Muscle of leg (tissue), 16 donors: Measurements from ENCODE around the gene MMS22L. TPM values are rescaled to one million over a fixed set of nuclear protein-coding genes. Genes with fewer than 3 reads are reported as not detected.
A peak's percentile ranks its signal among the peaks of the same experiment; 100 is the strongest.

Source experiments
- DNase-seq: peaks from one replicate; pipeline ENCODE4 v3.0.0; 2013
- H3K27ac ChIP-seq: one replicate; pipeline ENCODE4 v1.5.1; 2013; ENCODE audit warnings: mild to moderate bottlenecking, low read length, control low read depth
- H3K27me3 ChIP-seq: one replicate; pipeline ENCODE4 v1.6.1; 2013; ENCODE audit warnings: low read length; ENCODE audit not compliant: control insufficient read depth, insufficient read depth
- H3K36me3 ChIP-seq: one replicate; pipeline ENCODE4 v1.6.1; 2013; ENCODE audit warnings: low read length; ENCODE audit not compliant: control insufficient read depth, insufficient read depth
- H3K4me1 ChIP-seq: one replicate; pipeline ENCODE4 v1.6.1; 2013; ENCODE audit warnings: low read length; ENCODE audit not compliant: control insufficient read depth, insufficient read depth
- H3K4me3 ChIP-seq: one replicate; pipeline ENCODE4 v1.5.1; 2013; ENCODE audit warnings: low read length, control low read depth
- H3K9me3 ChIP-seq: replicated peaks from 2 replicates; pipeline ENCODE4 v1.6.1; 2013; ENCODE audit warnings: low read depth, low read length; ENCODE audit not compliant: control insufficient read depth
- WGBS: methylation state at CpG from one replicate; pipeline ENCODE4 v1.1.5; 2013; ENCODE audit warnings: missing lambda C conversion rate; ENCODE audit not compliant: insufficient coverage; 5-methylcytosine and 5-hydroxymethylcytosine counted together
- long read RNA-seq, 11 donors: transcript quantifications; one replicate each; lab custom pipeline, GENCODE V29; 2026
- polyA plus RNA-seq, 8 donors: library from polyadenylated mRNA; unstranded; fragments of 120-200 nt; gene quantifications; one replicate each; pipeline versions ENCODE4 v1.2.1 to v1.2.3, GENCODE V29; 2013; ENCODE audit warnings: inconsistent platforms in 1 of 8, low replicate concordance in 1 of 8; ENCODE audit not compliant: insufficient read length in 8 of 8, insufficient read depth in 1 of 8
- total RNA-seq: library from RNA; stranded (reverse); fragments of 120-200 nt; gene quantifications from one replicate; pipeline ENCODE4 v1.2.4, GENCODE V29; 2013

The MMS22L gene, protein sequence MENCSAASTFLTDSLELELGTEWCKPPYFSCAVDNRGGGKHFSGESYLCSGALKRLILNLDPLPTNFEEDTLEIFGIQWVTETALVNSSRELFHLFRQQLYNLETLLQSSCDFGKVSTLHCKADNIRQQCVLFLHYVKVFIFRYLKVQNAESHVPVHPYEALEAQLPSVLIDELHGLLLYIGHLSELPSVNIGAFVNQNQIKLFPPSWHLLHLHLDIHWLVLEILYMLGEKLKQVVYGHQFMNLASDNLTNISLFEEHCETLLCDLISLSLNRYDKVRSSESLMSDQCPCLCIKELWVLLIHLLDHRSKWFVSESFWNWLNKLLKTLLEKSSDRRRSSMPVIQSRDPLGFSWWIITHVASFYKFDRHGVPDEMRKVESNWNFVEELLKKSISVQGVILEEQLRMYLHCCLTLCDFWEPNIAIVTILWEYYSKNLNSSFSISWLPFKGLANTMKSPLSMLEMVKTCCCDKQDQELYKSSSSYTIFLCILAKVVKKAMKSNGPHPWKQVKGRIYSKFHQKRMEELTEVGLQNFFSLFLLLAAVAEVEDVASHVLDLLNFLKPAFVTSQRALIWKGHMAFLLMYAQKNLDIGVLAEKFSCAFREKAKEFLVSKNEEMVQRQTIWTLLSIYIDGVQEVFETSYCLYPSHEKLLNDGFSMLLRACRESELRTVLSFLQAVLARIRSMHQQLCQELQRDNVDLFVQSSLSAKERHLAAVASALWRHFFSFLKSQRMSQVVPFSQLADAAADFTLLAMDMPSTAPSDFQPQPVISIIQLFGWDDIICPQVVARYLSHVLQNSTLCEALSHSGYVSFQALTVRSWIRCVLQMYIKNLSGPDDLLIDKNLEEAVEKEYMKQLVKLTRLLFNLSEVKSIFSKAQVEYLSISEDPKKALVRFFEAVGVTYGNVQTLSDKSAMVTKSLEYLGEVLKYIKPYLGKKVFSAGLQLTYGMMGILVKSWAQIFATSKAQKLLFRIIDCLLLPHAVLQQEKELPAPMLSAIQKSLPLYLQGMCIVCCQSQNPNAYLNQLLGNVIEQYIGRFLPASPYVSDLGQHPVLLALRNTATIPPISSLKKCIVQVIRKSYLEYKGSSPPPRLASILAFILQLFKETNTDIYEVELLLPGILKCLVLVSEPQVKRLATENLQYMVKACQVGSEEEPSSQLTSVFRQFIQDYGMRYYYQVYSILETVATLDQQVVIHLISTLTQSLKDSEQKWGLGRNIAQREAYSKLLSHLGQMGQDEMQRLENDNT
- total RNA-seq (9.2 TPM), polyA plus RNA-seq (1 to 10 TPM; 3.8 to 7.8 (median 6.6) TPM)
- long read RNA-seq, donor 1 = 0 reads
- long read RNA-seq, donor 2 = 0 reads
- long read RNA-seq, donor 3, partial matches to known transcripts = 0 of 1 reads
- long read RNA-seq, donor 3, other reads (novel, unspliced or antisense) = 0 of 1 reads
- long read RNA-seq, donor 4 = 0 reads
- long read RNA-seq, donor 5 = 0 reads
- long read RNA-seq, donor 6 = 0 reads
- long read RNA-seq, donor 7 = 0 reads
- long read RNA-seq, donor 8 = 0 reads
- long read RNA-seq, donor 9, partial matches to known transcripts = 0 of 1 reads
- long read RNA-seq, donor 9, other reads (novel, unspliced or antisense) = 0 of 1 reads
- long read RNA-seq, donor 10 = 0 reads
- long read RNA-seq, donor 11 = 0 reads

DNA sequence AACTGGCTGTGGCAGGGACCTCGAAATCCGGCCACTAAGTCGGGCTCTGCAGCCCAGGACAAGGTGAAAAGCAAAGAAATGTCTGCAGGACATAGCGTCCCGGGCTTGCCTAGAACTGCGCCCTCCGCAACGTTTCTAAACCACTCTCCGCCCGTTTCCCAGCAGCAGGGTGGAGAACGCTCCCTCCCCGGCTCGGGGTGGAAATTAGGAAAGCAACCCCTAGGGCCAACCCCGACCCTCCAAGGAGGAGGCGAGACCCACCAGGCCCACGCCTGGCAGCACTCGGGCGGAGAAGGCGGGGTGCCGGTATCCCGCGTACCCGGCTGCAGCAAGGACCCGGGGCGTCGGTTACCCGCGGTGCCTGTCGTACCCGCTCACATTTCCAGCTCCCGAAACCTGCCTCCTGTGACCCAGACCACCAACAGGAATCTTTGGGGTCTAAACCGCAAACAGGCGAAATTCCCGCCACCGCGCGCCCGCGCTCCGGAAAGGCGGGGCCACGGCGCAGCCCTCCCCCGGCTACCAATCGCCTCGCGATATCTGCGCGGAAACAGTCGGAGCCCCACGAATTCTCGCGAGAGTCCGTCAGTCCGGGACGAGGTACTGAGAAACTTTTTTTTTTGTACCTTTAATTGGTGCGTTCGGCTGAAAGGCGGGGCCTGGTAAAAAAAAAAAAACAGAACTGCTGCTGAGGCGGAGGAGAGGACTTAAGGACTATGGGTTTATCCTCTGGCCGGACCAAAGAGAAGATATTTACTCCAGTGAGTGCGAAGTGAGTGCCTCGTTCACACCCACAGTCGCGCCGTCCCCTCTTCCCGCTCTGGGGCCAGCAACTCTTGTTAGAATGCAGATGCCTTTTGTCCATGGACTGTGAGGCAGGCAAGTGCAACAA lies at the start of gene MMS22L:
Gene MMS22L, minus strand, starts transcription at position 491 of the 892 bp plus-strand sequence. CDS start 739 bp downstream, outside the sequence.
- no peaks in the 10 kb centered on the region for H3K27me3 ChIP-seq
- peak within 1 kb of the TSS; percentile 81 for H3K27ac ChIP-seq
- H3K9me3 ChIP-seq = no peaks in the 10 kb centered on the region
- H3K4me3 ChIP-seq = peak within 1 kb of the TSS; percentile 95
- peak; percentile 99 for DNase-seq
- under 1% methylated on average over 55 of the region's 67 CpGs for WGBS
- peaks cover under 1% of the 10 kb centered on the region for H3K36me3 ChIP-seq
- H3K4me1 ChIP-seq = no peaks in the 10 kb centered on the region

DNA sequence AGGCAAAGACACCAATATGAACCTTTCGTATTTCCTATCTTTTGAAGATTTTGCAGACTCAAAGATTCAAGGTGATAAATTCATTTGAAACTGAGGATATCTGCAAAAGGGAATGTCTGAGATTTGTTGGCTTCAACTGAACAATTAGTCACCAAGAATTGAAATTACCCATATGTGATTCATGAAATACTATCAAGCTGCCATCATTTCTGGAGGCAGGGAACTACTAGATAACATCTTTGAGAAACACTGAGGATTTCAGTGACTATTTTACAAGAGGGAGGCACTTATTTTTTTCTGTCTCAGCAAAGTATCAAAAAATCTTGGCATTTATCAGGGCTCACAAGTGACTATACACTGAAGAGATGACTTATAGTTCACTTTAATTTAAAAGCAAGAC lies 39.8 kb upstream of the MMS22L start:
- H3K9me3 ChIP-seq = no peaks in the 10 kb centered on the region
- no CpG with 5 or more reads among the region's 1 CpG for WGBS
- no peaks in the 10 kb centered on the region for H3K4me1 ChIP-seq
- no peak overlapping the region for H3K4me3 ChIP-seq
- H3K27me3 ChIP-seq = no peaks in the 10 kb centered on the region
- H3K27ac ChIP-seq = no peak overlapping the region
- H3K36me3 ChIP-seq = no peaks in the 10 kb centered on the region
- no peak for DNase-seq

DNA sequence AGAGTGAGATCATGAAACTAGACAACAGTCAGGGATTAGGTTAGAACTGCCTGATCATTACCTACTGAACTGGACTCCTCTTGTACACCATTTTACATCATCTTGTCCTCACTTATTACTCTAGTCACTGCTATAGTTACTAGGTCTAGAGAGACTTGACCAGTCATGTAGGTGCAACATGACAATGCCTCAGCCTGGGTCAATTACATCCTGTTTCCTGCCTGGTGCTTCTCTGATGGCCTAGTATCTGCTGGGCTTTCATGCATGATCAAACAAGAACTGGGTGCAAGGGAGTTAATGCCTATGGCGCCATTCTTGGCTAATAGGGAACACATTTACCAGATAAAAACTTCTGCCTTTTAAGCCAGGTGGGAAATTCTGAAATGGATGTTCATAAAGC lies 39.2 kb upstream of the MMS22L start:
- WGBS = no CpG with 5 or more reads among the region's 1 CpG
- Histone ChIP-seq H3K27me3 (no peaks in the 10 kb centered on the region), H3K36me3 (no peaks in the 10 kb centered on the region), H3K27ac (no peak overlapping the region), H3K4me1 (no peaks in the 10 kb centered on the region), H3K4me3 (no peak overlapping the region), H3K9me3 (no peaks in the 10 kb centered on the region)
- no peak for DNase-seq

DNA sequence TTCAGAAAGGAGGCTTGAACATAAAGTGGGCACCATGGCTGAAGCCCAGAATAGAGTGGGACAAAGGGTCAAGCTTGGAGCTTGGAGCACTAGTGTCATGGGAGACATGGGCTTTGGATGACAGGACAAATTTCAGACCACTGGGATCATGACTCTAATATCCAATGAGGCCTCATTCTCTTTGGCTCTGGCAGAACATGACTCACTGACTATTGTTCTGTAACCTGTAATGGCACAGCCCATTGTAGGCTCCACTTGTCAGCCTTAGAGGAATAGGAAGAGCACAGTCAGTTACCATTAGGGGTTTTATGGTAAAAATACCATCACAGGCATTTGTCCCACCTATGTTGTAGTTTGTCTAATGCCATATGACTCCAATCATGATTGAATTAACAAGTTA lies 34.0 kb upstream of the MMS22L start:
- Histone ChIP-seq H3K4me3 (no peak overlapping the region), H3K4me1 (no peaks in the 10 kb centered on the region), H3K27ac (no peak overlapping the region), H3K9me3 (no peaks in the 10 kb centered on the region), H3K36me3 (no peaks in the 10 kb centered on the region), H3K27me3 (no peaks in the 10 kb centered on the region)
- DNase-seq = no peak

DNA sequence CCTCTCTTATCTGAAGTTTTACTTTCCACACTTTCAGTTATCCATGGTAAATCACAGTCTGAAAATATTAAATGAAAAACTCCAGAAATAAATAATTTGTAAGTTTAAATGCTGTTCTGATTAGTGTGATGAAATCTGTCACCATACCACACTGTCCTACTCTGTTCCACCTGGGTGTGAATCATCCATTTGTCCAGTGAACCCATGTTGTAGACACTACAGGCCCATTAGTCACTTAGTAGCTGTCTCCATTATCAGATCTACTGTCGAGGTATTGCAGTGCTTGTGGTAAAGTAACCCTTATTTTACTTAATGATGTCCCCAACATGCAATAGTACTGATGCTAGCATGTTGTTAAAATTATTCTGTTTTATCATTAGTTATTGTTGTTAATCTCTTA lies 29.2 kb upstream of the MMS22L start:
- no CpG with 5 or more reads among the region's 1 CpG for WGBS
- H3K36me3 ChIP-seq = no peaks in the 10 kb centered on the region

DNA sequence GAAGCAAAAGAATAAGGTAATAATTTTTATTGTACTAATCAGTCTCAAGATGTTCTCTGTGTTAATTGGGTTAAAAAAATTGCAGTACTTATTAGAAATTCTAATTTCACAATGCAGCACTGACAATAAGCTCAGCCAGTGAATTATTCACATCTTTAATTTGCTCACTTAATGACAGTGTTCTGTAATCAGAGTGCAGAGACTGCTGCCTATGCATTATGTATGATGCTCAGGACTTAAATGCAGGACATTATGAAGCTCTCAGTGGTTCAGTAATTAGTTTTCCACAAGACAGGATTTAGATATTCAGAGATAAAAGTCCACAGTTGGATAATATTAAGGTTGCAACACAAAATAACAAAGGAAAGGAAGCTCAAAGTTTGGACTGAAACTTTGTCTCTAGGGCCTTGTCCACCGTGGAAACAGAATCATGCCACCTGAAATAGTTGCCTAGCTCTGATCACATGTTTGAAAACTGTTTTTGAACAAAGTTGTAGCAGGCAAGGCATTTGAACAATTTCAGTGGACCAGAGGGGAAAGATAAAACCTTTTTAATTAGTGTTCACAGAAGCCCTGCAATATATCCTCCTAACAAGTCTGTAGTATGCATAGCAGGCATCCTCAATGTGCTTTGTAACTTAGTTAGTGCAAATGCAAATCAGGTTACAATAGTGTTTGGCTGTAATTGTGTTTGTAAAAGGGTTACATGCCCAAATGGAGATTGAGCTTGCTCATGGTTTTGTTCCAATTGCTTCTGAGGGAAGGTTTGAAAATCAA lies 23.7 kb upstream of the MMS22L start:
- DNase-seq = no peak
- H3K36me3 ChIP-seq = no peaks in the 10 kb centered on the region
- no peaks in the 10 kb centered on the region for H3K9me3 ChIP-seq
- no peak overlapping the region for H3K4me3 ChIP-seq
- no peaks in the 10 kb centered on the region for H3K4me1 ChIP-seq
- H3K27me3 ChIP-seq = no peaks in the 10 kb centered on the region
- H3K27ac ChIP-seq = no peak overlapping the region
- 14% methylated on average over 1 of the region's 1 CpG for WGBS

More for the DNA sequence above, 29.2 kb upstream of the MMS22L start:
- Histone ChIP-seq H3K4me1 (no peaks in the 10 kb centered on the region), H3K27ac (no peak overlapping the region), H3K9me3 (no peaks in the 10 kb centered on the region), H3K4me3 (no peak overlapping the region), H3K27me3 (no peaks in the 10 kb centered on the region)
- DNase-seq = no peak

DNA sequence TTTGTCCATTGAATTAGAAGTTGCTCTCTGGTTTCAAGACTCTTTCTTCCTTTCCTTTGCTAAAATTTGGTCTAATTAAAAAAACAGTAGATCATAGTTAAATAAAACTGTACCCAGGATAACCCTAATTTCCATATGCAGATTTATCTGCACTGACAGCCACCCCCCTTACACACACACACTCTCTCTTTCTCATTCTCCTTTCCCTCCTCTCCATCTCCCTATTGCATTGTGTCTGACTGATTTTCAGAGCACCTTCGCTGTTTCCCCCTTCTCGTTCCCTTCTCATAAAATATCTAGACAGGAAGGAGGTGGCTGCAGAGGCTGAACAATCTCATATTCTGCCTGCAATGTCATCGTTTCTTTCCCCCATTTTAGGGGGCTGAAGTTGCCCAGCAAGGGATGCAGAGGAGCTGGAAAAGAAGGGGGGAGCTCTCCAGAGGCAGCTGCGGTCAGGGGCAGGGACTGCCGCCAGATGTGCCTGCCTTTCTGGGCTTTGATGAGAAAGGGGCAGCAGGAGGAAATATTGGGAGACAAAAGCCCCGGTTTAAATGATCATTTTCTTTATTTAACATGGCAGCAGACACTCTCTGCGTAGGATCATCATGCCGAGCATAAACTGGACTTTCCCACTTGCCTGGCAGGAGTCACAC lies 22.5 kb upstream of the MMS22L start:
- Histone ChIP-seq H3K36me3 (no peaks in the 10 kb centered on the region), H3K9me3 (no peaks in the 10 kb centered on the region), H3K27ac (no peak overlapping the region), H3K4me3 (no peak overlapping the region), H3K4me1 (no peaks in the 10 kb centered on the region), H3K27me3 (no peaks in the 10 kb centered on the region)
- WGBS = 27% methylated on average over 2 of the region's 8 CpGs
- DNase-seq = no peak

DNA sequence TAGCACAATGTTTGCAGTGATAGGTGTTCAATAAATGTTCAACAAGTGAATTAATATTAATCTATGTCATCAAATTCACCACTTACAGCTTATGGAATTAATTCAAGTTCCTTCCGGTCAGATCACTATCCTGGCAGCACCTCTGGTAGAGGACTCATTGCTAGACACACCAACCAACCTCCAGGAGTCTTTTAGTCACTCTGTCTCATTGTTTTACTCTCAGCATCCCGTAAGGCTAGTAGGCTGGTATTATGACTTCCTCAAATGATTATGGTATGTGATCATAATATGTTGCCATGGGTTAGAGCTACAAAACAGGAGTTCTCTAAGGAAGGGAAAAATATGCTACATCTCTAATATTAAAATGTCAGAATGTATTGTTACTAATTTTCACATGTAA lies 21.7 kb upstream of the MMS22L start:
- Histone ChIP-seq H3K27ac (no peak overlapping the region), H3K9me3 (no peaks in the 10 kb centered on the region), H3K36me3 (no peaks in the 10 kb centered on the region), H3K27me3 (no peaks in the 10 kb centered on the region), H3K4me3 (no peak overlapping the region), H3K4me1 (no peaks in the 10 kb centered on the region)
- WGBS = no CpG with 5 or more reads among the region's 2 CpGs
- no peak for DNase-seq
